Kidney (tissue), 14 donors: Measurements from ENCODE around the gene DHRS13. TPM values are rescaled to one million over a fixed set of nuclear protein-coding genes. Genes with fewer than 3 reads are reported as not detected.
A peak's percentile ranks its signal among the peaks of the same experiment; 100 is the strongest.

Source experiments
- DNase-seq, 5 donors: peaks; one replicate each; pipeline ENCODE4 v3.0.0-alpha.2; 2013 to 2020
- FAIRE-seq: peaks from 2 replicates; lab custom pipeline; 2012; peaks lifted over from hg19 to GRCh38; lab: Jason Lieb, UNC
- H3K27ac ChIP-seq, 2 donors: one replicate each; pipeline ENCODE4 v1.7.0; 2013; ENCODE audit warnings: low read depth in 2 of 2, low read length in 2 of 2, inconsistent platforms in 1 of 2
- H3K27me3 ChIP-seq: one replicate; pipeline ENCODE4 v1.7.1; 2013; ENCODE audit warnings: low read length, inconsistent platforms; ENCODE audit not compliant: control insufficient read depth, insufficient read depth
- H3K36me3 ChIP-seq, 3 donors: one replicate each; pipeline versions ENCODE4 v1.7.0 to v1.7.1; 2013; ENCODE audit warnings: low read length in 3 of 3, control low read depth in 1 of 3, inconsistent platforms in 1 of 3; ENCODE audit not compliant: insufficient read depth in 3 of 3, control insufficient read depth in 2 of 3
- H3K4me1 ChIP-seq, 3 donors: one replicate each; pipeline versions ENCODE4 v1.7.0 to v1.7.1; 2013; ENCODE audit warnings: low read length in 3 of 3, inconsistent platforms in 1 of 3, low read depth in 1 of 3; ENCODE audit not compliant: control insufficient read depth in 2 of 3, insufficient read depth in 2 of 3
- H3K4me3 ChIP-seq, 3 donors: one replicate each; pipeline versions ENCODE4 v1.7.0 to v1.8.1; 2013; ENCODE audit warnings: low read length in 3 of 3, control low read depth in 1 of 3, inconsistent platforms in 1 of 3
- H3K9ac ChIP-seq, 3 donors: one replicate each; pipeline versions ENCODE4 v1.7.0 to v1.7.1; 2013; ENCODE audit warnings: low read length in 3 of 3, control low read depth in 1 of 3, inconsistent platforms in 1 of 3
- H3K9me3 ChIP-seq, 3 donors: one replicate each; pipeline versions ENCODE4 v1.7.0 to v1.7.1; 2013; ENCODE audit warnings: low read length in 3 of 3, control low read depth in 1 of 3, inconsistent platforms in 1 of 3; ENCODE audit not compliant: control insufficient read depth in 2 of 3, insufficient read depth in 1 of 3
- CTCF ChIP-seq: IDR thresholded peaks from 3 replicates; pipeline ENCODE4 v1.5.1; 2012; ENCODE audit warnings: mild to moderate bottlenecking, moderate library complexity, borderline replicate concordance; ENCODE audit not compliant: insufficient read depth; ENCODE audit errors: extremely low read depth
- intact Hi-C: fragments of 100-400 bp; cut with DNase I; formaldehyde crosslinking; loops from one replicate; pipeline ENCODE4 v1.11.1; 2022
- polyA plus RNA-seq: library from polyadenylated mRNA; stranded (reverse); fragments of 350-450 nt; fragmentation: Illumina TruSeq; extraction: RNeasy Lipid Tissue Mini Kit (QIAGEN cat#74804); gene quantifications from one replicate; pipeline ENCODE4 v1.2.3, GENCODE V29; 2014; ENCODE audit warnings: low read depth, low replicate concordance; ENCODE audit not compliant: insufficient read depth
- total RNA-seq: library from RNA; stranded (reverse); fragmentation: NEBNext Ultra II Directional; extraction: Animal tissue kit (Norgen Biotek cat#: 25700); gene quantifications from one replicate; pipeline ENCODE4 v1.2.1, GENCODE V29; 2021
- donor health status: control.
- donor health status: control.
- donor health status: control.
- donor health status: control.
- donor health status: control.
- donor health status: DM: yes; HTN: yes; CAD: no.
- donor health status: Normal renal cell carcinoma (clear cell type).

The DHRS13 gene
- total and polyA plus RNA-seq, 2 donors from 2014 or later, result 21.6 to 29.5 TPM

DNA sequence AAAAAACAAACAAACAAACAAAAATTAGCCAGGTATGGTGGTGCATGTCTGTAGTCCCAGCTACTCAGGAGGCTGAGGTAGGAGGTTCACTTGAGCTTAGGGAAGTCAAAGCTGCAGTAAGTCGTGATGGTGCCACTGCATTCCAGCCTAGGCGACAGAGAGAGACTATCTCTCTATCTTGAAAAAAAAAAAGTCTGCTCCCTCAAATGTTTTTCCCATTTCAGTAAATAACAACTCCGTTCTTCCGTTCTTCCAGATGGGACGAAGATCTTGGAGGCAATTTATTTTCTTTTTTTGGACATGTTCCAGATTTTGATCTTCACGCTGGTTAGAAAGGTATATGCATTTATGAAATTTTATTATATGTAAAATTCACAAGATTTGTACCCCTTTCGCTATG lies 29.0 kb downstream of the DHRS13 start:
- no peaks in the 10 kb centered on the region for H3K4me1 ChIP-seq
- H3K36me3 ChIP-seq, result peaks cover 0 to 2% (median 0%) of the 10 kb centered on the region in 3 donors
- H3K4me3 ChIP-seq, result no peak overlapping the region
- intact Hi-C loops, result no loop called here
- no peaks in the 10 kb centered on the region for H3K27me3 ChIP-seq
- DNase-seq (no peak), FAIRE-seq (no peak)
- no peak for TF ChIP-seq CTCF
- no peak overlapping the region for H3K27ac ChIP-seq
- no peaks in the 10 kb centered on the region for H3K9me3 ChIP-seq
- no peak overlapping the region for H3K9ac ChIP-seq

DNA sequence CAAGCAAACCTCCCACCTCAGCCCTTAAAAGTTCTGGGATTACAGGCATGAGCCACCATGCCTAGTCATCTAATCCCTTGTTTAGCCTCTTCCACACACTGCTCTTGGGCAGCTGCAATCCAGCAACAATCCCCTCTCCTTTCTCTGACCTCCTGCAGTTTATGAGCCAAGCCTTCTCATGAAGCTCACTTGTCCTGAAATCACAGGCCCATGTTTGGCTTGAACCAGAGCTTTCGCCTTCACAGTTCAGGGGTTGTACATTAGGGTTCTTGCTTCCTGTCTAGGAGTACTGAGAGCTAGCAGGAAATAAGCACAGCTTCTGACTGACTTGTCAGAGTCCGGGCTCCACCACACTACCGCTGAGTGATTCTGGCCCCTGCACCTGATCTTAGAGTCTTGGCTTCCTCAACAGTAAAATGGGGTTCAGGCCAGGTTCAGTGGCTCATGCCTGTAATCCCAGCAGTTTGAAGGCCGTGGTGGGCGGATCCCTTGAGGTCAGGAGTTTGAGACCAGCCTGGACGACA lies 31.8 kb downstream of the DHRS13 start:
- no peaks in the 10 kb centered on the region for H3K4me1 ChIP-seq
- H3K9me3 ChIP-seq, result no peaks in the 10 kb centered on the region
- H3K9ac ChIP-seq, result no peak overlapping the region
- H3K27ac ChIP-seq, result no peak overlapping the region
- intact Hi-C loops, result no loop called here
- TF ChIP-seq CTCF, result no peak
- H3K4me3 ChIP-seq, result no peak overlapping the region
- peak in 2 of 5 donors; percentile 18 to 29 for DNase-seq
- no peaks in the 10 kb centered on the region for H3K27me3 ChIP-seq
- no peaks in the 10 kb centered on the region for H3K36me3 ChIP-seq
- FAIRE-seq, result no peak

- DNase-seq (no peak), FAIRE-seq (no peak)
- no peaks in the 10 kb centered on the region for H3K27me3 ChIP-seq
- no peak for TF ChIP-seq CTCF
- no peaks in the 10 kb centered on the region for H3K4me1 ChIP-seq
- H3K27ac ChIP-seq, result no peak overlapping the region
- no peak overlapping the region for H3K9ac ChIP-seq
- H3K9me3 ChIP-seq, result no peaks in the 10 kb centered on the region
- H3K36me3 ChIP-seq, result no peaks in the 10 kb centered on the region
- intact Hi-C loops, result no loop called here
- H3K4me3 ChIP-seq, result no peak overlapping the region
Observed at GRCh38 chr17:28867276-28867675, 35.6 kb downstream of the DHRS13 start.
